ENCODE results near the gene CD53.
"Not testable (repeated sequence)": the region's sequence is repeated elsewhere in the genome, so short reads cannot be mapped to it uniquely, and the experiment has no call there.

CD53 gene

GRCh38 chr1:110850627-110851026 is 22.3 kb upstream of the CD53 start:
- TF ChIP-seq CTCF (IDR thresholded peaks at IDR 0.05; ENCODE audit: control insufficient read depth, insufficient read depth, low read depth, low read length, missing control alignments) = no peak
- no peak for DNase-seq (ENCODE audit: low read depth)

GRCh38 chr1:110853135-110853534 is 19.8 kb upstream of the CD53 start:
- TF ChIP-seq CTCF (IDR thresholded peaks at IDR 0.05; ENCODE audit: control insufficient read depth, insufficient read depth, low read depth, low read length, missing control alignments) = no peak
- no peak overlapping the region for H3K4me3 ChIP-seq (ENCODE audit: control insufficient read depth, low read depth, low read length)
- no peak for DNase-seq (ENCODE audit: low read depth)

More at GRCh38 chr1:110850627-110851026, 22.3 kb upstream of the CD53 start:
- no peak overlapping the region for H3K4me3 ChIP-seq (ENCODE audit: control insufficient read depth, low read depth, low read length)

GRCh38 chr1:110856410-110856809 is 16.5 kb upstream of the CD53 start:
- no peak for TF ChIP-seq CTCF (IDR thresholded peaks at IDR 0.05; ENCODE audit: control insufficient read depth, insufficient read depth, low read depth, low read length, missing control alignments)
- DNase-seq (ENCODE audit: low read depth) = no peak
- no peak overlapping the region for H3K4me3 ChIP-seq (ENCODE audit: control insufficient read depth, low read depth, low read length)

- no peak overlapping the region for H3K4me3 ChIP-seq (ENCODE audit: control insufficient read depth, low read depth, low read length)
- TF ChIP-seq CTCF (IDR thresholded peaks at IDR 0.05; ENCODE audit: control insufficient read depth, insufficient read depth, low read depth, low read length, missing control alignments) = no peak
- no peak for DNase-seq (ENCODE audit: low read depth)
Observed at GRCh38 chr1:110857964-110858948, 14.7 kb upstream of the CD53 start.

GRCh38 chr1:110859062-110859461 is 13.9 kb upstream of the CD53 start:
- H3K4me3 ChIP-seq (ENCODE audit: control insufficient read depth, low read depth, low read length) = no peak overlapping the region
- DNase-seq (ENCODE audit: low read depth) = no peak
- no peak for TF ChIP-seq CTCF (IDR thresholded peaks at IDR 0.05; ENCODE audit: control insufficient read depth, insufficient read depth, low read depth, low read length, missing control alignments)

GRCh38 chr1:110860174-110860573 is 12.8 kb upstream of the CD53 start:
- TF ChIP-seq CTCF (IDR thresholded peaks at IDR 0.05; ENCODE audit: control insufficient read depth, insufficient read depth, low read depth, low read length, missing control alignments) = no peak
- DNase-seq (ENCODE audit: low read depth) = no peak
- H3K4me3 ChIP-seq (ENCODE audit: control insufficient read depth, low read depth, low read length) = no peak overlapping the region

- not testable (repeated sequence) for DNase-seq (ENCODE audit: low read depth); H3K4me3 ChIP-seq (ENCODE audit: control insufficient read depth, low read depth, low read length)
Observed at GRCh38 chr1:110860620-110861019, 12.3 kb upstream of the CD53 start.

- not testable (repeated sequence) for DNase-seq (ENCODE audit: low read depth)
Observed at GRCh38 chr1:110861942-110862341, 11.0 kb upstream of the CD53 start.

More at GRCh38 chr1:110861942-110862341, 11.0 kb upstream of the CD53 start:
- H3K4me3 ChIP-seq (ENCODE audit: control insufficient read depth, low read depth, low read length) = not testable (repeated sequence)

Data from AG09309 (cell line).